Measurements from ENCODE around the gene TFAP2A.

The TFAP2A gene

DNA sequence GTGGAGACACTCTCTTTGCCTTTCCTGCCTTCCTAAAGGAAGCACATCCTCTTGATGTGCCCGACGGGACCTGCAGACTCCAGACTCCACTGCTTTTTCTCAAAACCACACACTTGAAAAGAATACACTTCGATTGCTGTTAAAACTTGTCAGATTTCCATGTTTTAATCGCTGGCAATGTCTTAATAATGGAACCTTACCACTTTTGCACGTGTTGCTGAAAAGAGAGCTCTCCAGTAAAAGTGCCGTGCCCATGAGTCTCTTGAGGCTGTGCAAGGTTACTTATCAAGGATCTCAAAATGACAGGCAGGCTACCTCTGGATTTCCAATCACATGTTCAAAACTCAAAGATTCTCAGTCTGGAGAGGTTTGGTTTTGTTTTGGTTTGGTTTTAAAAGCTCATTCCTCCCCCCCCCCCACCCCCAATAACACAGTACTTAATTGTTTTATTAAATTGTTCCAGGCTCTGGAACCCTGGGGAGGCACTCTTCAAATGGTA is 12.0 kb upstream of the TFAP2A start:
- peak overlapping the region; percentile 72 for H3K4me3 ChIP-seq (ENCODE audit: low read depth, low read length)
- DNase-seq (ENCODE audit: low read depth): no peak
- TF ChIP-seq, protein P1, sequence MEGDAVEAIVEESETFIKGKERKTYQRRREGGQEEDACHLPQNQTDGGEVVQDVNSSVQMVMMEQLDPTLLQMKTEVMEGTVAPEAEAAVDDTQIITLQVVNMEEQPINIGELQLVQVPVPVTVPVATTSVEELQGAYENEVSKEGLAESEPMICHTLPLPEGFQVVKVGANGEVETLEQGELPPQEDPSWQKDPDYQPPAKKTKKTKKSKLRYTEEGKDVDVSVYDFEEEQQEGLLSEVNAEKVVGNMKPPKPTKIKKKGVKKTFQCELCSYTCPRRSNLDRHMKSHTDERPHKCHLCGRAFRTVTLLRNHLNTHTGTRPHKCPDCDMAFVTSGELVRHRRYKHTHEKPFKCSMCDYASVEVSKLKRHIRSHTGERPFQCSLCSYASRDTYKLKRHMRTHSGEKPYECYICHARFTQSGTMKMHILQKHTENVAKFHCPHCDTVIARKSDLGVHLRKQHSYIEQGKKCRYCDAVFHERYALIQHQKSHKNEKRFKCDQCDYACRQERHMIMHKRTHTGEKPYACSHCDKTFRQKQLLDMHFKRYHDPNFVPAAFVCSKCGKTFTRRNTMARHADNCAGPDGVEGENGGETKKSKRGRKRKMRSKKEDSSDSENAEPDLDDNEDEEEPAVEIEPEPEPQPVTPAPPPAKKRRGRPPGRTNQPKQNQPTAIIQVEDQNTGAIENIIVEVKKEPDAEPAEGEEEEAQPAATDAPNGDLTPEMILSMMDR (IDR thresholded peaks at IDR 0.05; ENCODE audit: insufficient read depth, low read depth, low read length, missing control alignments): no peak

- TF ChIP-seq, protein P1 (IDR thresholded peaks at IDR 0.05; ENCODE audit: insufficient read depth, low read depth, low read length, missing control alignments): no peak
- DNase-seq (ENCODE audit: low read depth): peak; percentile 79
- H3K4me3 ChIP-seq (ENCODE audit: low read depth, low read length): peak overlapping the region; percentile 72
These were observed 11.3 kb upstream of the TFAP2A start for GRCh38 chr6:10425975-10426780.

DNA sequence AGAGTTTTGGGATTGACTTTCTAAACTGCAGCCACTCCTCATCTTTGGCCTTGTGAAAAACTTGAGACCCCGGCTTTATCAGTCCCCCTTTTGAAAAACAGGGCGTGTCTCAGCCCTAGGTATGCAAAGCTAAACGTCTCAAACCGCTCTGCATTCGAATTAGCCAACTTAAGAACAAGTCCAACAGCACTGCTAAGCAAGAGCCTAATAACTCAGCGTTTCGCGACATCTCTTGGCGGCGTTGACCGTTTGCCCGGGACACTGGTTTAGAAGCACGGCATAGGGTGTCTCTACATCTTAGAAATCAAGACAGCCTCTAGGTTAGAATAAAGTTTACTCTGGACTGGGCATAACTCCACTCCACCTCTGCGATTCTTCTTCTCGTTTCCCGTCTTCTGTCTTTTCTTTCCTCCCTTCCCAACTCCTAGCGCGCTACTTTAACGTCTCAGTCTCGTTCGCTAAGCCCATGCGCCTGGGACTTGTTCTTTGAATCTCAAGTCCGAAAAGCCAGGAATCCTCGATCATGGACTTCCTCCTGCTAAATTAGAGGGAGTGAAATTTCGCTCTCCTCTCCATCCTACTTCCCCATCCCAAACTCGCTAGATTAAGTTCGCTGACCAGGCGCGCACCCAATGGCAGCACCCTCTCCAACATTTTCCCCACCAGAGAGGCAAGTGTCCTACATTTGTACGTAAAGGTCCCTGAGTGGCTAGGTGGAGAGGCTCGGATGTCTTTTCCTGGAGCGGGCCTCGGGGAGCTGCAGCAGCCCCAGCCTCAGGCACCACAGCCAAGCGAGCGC is 10.5 kb upstream of the TFAP2A start:
- H3K4me3 ChIP-seq (ENCODE audit: low read depth, low read length): peak overlapping the region; percentile 72
- TF ChIP-seq, protein P1 (IDR thresholded peaks at IDR 0.05; ENCODE audit: insufficient read depth, low read depth, low read length, missing control alignments): no peak
- no peak for DNase-seq (ENCODE audit: low read depth)

GRCh38 chr6:10424040-10424439 is 9.2 kb upstream of the TFAP2A start:
- no peak overlapping the region for H3K4me3 ChIP-seq (ENCODE audit: low read depth, low read length)
- TF ChIP-seq, protein P1 (IDR thresholded peaks at IDR 0.05; ENCODE audit: insufficient read depth, low read depth, low read length, missing control alignments): peak; percentile 36
- no peak for DNase-seq (ENCODE audit: low read depth)

DNA sequence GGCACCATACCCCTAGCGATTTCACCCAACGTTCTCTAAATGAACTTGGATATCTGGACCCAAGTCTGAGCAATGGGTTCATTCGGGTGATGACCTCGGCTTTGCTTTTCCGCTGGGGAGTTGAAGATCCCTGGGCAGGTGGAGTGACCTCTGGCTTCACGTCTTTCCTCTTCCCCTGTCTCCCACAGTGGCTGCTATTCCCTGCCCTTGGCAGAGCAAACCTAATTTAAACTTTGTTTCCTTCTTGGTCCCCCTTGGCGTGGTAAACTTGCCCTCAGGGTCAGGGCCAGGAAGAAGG is 7.8 kb upstream of the TFAP2A start:
- TF ChIP-seq, protein P1 (IDR thresholded peaks at IDR 0.05; ENCODE audit: insufficient read depth, low read depth, low read length, missing control alignments): no peak
- DNase-seq (ENCODE audit: low read depth): no peak
- no peak overlapping the region for H3K4me3 ChIP-seq (ENCODE audit: low read depth, low read length)

DNA sequence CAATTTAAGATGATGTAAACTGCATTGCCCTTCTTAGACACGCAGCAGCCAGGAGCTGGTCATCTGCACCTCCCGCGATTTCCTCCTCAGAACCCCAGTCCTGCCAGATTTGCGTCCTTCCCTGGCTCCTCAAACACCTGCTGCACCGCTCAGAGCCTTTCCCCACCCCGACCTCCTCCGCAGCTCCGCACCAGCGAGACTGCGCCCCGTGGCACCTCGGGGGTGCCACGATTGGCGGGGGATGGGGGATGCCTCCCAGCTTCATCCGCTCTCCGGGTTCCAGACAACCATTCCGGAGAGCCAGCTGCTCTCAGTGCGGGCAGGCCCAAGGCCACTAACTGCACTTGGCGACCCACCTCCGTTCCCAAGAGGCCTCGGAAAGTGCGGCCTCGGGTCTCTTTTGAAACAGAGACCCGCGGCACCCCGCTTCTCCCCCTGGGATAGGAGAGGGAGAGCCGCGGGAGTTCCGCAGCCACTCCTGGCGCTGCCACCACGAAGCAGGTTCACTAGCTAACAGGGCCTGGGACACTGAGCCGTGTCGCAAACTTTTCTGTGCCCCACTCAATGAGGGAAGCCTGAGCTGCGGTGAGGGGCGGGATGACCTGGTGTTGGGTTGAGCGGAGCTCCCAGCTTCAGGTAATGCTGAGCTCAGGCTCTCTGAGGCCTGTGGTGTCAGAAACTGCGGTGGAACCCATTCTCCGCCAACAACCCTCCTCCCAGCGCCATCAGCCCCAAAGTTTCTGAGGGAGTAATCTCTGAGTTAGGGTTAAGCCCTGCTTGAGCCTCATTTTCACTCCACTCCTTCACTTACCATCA is 7.3 kb upstream of the TFAP2A start:
- no peak overlapping the region for H3K4me3 ChIP-seq (ENCODE audit: low read depth, low read length)
- TF ChIP-seq, protein P1 (IDR thresholded peaks at IDR 0.05; ENCODE audit: insufficient read depth, low read depth, low read length, missing control alignments): no peak
- no peak for DNase-seq (ENCODE audit: low read depth)

Measured in GM12865 (cell line).